IPS-NIHi11 (cell line): ENCODE data around the gene SLC28A3.
A peak's percentile ranks its signal among the peaks of the same experiment; 100 is the strongest.
"Not testable (repeated sequence)": the region's sequence is repeated elsewhere in the genome, so short reads cannot be mapped to it uniquely, and the experiment has no call there.

Experiments
- DNase-seq: peaks from one replicate; pipeline ENCODE4 v3.0.0; 2012; ENCODE audit warnings: mixed read lengths, low spot score

SLC28A3 gene

GRCh38 chr9:84340535-84340934 is at the start of gene SLC28A3:
Gene SLC28A3 (minus strand): TSS chr9:84340758. CDS start chr9:84340633, 125 bp downstream.
- DNase-seq = peak; percentile 38

GRCh38 chr9:84390254-84390653 is 49.7 kb upstream of the SLC28A3 start:
- not testable (repeated sequence) for DNase-seq

GRCh38 chr9:84387821-84388220 is 47.3 kb upstream of the SLC28A3 start:
- DNase-seq = no peak

- DNase-seq = no peak
Observed at GRCh38 chr9:84386753-84387152, 46.2 kb upstream of the SLC28A3 start.

DNA sequence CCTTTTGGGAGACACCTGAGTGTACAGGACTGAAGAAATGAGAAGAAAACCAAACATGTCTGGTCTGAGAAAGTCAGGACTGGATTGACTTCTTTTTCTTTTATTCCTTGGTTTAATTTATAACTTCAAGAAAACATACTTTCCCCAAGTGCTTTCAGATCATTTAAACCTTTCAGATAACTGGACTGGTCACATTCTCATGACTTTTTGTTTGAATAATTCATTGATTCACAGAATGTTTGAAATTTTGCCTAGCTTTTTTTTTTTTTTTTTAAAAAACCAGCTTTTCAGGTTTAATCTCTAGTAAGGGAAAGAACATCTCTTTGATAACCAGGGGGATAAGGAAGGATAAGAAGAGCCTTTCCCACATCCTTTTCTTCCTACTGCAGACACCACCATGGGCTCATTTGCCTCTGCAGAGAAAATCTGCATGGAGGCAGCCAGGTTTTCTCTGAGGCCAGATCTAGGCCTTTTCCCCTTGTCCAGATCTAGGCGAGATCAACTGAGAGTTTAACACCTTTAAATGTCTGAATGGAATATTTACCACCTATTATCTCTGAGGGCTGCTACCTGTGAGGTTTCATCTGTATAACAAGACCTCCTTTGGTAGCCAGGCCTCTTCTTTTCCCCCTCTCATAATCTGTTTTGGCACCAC is 45.0 kb upstream of the SLC28A3 start:
- no peak for DNase-seq

- DNase-seq = no peak
Observed at GRCh38 chr9:84384617-84385016, 44.1 kb upstream of the SLC28A3 start.

GRCh38 chr9:84383178-84383577 is 42.6 kb upstream of the SLC28A3 start:
- DNase-seq = no peak

DNA sequence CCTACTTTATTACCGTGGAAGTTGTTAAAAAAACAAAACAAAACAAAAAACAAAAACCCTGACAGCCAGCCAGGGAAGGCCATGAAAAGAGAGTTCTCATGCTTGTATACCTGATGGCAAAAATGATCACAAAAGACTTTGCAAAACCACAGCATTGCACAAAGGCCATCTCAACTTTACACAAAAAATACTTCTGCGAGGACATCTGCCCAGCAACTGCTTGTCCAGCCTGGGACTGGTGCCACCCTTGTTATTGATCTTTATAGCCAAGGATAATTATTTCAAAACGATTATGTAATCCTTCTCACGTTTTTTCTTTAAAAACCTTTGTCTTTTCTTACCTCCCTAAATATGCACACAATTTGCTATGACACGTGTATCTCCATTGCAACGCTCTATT is 42.2 kb upstream of the SLC28A3 start:
- no peak for DNase-seq

DNA sequence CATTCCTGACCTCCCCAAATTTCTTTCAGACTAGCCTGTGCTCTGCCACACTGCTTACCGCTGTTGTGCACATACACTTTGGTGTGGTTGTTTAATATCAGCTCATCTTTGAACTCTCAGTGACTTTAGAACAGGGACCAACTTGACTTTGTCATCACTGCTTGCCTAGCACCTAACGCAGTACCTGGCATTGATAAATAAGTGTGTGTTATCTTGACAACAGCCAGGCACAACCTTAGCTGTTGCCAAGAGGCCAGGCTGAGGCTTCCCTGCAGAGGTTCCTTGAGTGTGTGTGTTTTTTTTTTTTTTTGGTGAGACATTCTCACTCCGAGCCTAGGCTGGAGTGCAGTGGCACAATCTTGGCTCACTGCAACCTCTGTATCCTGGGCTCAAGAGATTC is 41.0 kb upstream of the SLC28A3 start:
- DNase-seq = no peak

- no peak for DNase-seq
Observed at GRCh38 chr9:84379740-84380139, 39.2 kb upstream of the SLC28A3 start.

DNA sequence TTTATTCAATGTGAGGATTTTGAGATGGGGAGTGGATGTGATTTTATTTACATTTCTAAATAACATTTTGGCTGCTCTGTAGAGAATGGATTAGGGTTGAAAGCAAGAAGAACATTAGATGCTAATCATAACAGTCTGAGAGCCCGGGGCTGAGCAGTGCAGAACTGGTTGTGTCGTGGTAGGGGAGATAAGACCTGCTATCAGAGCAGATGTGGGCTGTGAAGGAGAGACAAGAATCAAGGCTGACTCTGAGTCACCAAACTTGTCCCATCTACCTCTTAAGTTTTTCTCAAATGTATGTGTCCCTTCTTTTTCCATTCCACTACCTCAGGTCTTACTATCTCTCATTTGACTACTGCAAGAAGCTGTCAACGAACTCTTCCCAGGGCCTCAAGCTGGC is 35.4 kb upstream of the SLC28A3 start:
- DNase-seq = no peak

DNA sequence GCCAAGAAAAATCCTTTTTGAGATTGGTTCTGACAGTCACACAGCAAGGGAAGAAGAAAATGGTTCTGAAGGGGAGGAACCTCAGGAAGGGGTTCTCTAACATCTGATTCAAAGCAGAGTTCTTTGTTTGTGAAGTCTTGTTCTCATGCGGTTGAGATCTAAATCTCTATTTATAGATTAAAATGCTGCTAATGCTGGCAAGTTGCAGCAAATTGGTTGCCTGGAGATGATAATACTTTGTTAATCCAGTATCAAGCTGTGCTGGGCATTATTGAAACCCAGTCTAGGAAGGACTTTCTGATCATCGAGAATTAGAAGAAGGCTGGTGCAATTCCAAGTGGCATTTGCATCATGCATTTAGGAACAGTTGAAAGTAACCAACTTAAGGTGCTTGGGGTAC is 34.0 kb upstream of the SLC28A3 start:
- no peak for DNase-seq

DNA sequence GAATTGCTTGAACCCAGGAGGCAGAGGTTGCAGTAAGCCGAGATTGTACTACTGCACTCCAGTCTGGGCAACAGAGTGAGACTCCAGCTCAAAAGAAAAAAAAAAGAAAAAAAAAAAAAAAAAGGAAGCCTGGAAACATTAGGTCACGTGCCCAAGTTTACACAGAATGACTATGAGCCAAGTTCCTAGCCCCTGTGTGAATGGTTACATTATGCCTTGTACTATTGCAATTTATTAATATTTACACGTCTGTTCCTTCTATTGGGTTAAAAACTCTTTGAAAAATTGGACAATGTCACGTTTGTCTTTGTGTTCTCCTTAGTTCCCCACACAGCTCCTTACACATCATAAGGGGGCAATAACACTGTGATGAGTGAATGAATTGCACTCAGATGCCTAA is 33.5 kb upstream of the SLC28A3 start:
- DNase-seq = no peak

GRCh38 chr9:84371737-84372136 is 31.2 kb upstream of the SLC28A3 start:
- DNase-seq = no peak

DNA sequence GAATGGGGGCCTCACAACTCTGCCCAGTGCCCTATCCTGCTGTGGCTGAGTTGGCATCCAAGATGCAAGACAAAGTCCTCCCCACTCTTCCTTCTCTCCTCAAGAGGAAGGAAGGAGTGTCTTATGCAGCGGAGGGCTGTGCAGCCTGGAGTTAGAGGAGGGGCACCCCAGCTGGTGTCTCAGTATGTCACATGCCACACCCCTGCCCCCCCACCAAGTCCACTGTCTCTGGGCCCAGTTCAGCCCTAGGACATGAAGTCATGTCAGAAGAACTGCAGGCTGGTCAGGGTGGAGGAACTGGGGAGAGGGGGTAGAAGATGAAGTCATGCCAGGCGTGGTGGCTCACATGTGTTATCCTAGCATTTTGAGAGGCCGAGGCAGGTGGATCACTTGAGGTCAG is 28.0 kb upstream of the SLC28A3 start:
- DNase-seq = no peak

GRCh38 chr9:84367726-84368125 is 27.2 kb upstream of the SLC28A3 start:
- not testable (repeated sequence) for DNase-seq

- no peak for DNase-seq
Observed at GRCh38 chr9:84366683-84367082, 26.1 kb upstream of the SLC28A3 start.

GRCh38 chr9:84364894-84365490 is 24.4 kb upstream of the SLC28A3 start:
- not testable (repeated sequence) for DNase-seq

DNA sequence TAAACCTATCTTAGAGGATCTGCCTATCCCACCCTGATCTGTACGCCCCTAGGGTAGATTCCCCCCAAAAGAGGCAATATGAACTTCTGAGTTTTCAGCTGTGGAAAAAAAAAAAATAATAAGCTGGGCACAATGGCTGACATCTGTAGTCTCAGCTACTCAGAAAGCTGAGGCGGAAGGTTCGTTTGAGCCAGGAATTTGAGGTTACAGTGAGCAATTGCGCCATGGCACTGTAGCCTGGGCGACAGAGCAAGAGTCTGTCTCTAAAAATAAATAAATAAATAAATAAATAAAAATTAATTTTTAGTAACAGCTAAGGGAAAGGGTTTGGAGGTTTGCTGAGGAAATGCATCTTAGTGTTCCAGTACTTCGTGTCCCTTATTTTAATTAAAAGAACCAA is 21.1 kb upstream of the SLC28A3 start:
- no peak for DNase-seq

GRCh38 chr9:84357275-84357674 is 16.7 kb upstream of the SLC28A3 start:
- no peak for DNase-seq

DNA sequence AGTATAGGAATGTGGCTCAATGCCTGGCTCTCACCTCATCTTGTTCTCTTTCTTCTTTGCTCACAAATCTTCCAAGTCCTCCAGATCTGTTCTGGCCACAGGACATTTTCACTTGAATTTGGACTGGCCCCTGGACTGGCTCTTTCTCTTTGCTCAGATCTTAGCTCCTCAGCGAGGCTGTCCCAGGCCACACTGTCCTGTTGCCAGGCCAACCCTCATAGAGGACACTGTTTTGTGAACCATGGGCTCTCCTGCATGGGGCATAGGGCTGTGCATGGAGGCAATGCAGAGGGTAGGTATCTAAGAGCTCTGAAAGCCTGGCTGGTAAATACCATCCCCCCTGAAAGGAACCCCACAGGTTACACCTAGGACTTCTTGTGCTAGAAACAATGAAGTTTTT is 13.5 kb upstream of the SLC28A3 start:
- no peak for DNase-seq

GRCh38 chr9:84349671-84350070 is 9.1 kb upstream of the SLC28A3 start:
- DNase-seq = no peak

- no peak for DNase-seq
Observed at GRCh38 chr9:84343111-84343521, 2.6 kb upstream of the SLC28A3 start.

DNA sequence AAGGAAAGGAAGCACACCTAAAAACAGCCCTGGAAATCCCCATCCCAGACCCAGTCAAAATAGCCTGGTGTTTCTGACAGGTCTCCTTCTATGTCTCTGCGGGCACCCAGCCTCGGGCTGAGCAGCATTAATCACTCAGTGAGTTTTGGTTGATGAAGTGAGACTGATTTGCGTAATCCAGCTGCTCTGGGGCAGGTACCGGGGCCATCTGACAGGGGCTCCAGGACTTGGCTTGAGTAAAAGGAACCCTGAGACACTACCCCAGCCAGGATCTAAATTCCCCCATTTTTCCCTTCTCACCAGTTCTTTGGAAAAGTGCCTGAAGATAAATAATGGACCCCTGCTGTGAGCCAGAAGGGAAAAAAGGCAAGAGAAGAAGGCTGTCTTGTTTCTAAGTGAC is 596 bp downstream of the SLC28A3 start:
- DNase-seq = peak; percentile 22
